ENCODE measurements around the gene HPSE2. TPM values are rescaled to one million over a fixed set of nuclear protein-coding genes. Genes with fewer than 3 reads are reported as not detected.

Gene HPSE2
- total RNA-seq, 1 experiment from 2014 or later = 0.05 TPM

GRCh38 chr10:98619446-98619845 is 616.2 kb downstream of the HPSE2 start:
- DNase-seq (ENCODE audit: low read depth, low spot score) (no peak), ATAC-seq (no peak)
- no peaks in the 10 kb centered on the region for H3K79me2 ChIP-seq (ENCODE audit: insufficient read depth, low read length)
- no peaks in the 10 kb centered on the region for H4K20me1 ChIP-seq (ENCODE audit: insufficient read depth)
- TF ChIP-seq SRF (IDR thresholded peaks at IDR 0.05; ENCODE audit: low read depth) (no peak), ELF1 (IDR thresholded peaks at IDR 0.05; ENCODE audit: borderline replicate concordance, low read depth) (no peak), ZBTB33 (IDR thresholded peaks at IDR 0.05; ENCODE audit: extremely low read depth, insufficient replicate concordance, low read length) (no peak), CBX3 (IDR thresholded peaks at IDR 0.05; ENCODE audit: low read depth) (no peak), RAD21 (IDR thresholded peaks at IDR 0.05; ENCODE audit: low read depth) (no peak), EGR1 (IDR thresholded peaks at IDR 0.05; ENCODE audit: low read depth) (no peak), POLR2A (IDR thresholded peaks at IDR 0.05; ENCODE audit: borderline replicate concordance, extremely low read depth, insufficient read depth, insufficient read length) (no peak), ZNF274 (IDR thresholded peaks at IDR 0.05; ENCODE audit: low read depth, low read length) (no peak), SP1 (IDR thresholded peaks at IDR 0.05; ENCODE audit: low read depth) (no peak), FOSL1 (IDR thresholded peaks at IDR 0.05; ENCODE audit: low read depth) (no peak), CEBPB (IDR thresholded peaks at IDR 0.05; ENCODE audit: low read depth) (no peak), REST (IDR thresholded peaks at IDR 0.05; ENCODE audit: low read depth) (no peak), POLR2AphosphoS5 (IDR thresholded peaks at IDR 0.05; ENCODE audit: low read depth, low read length) (no peak), TCF7L2 (IDR thresholded peaks at IDR 0.05; ENCODE audit: borderline replicate concordance, extremely low read depth, insufficient read depth, insufficient read length) (no peak), SIN3A (IDR thresholded peaks at IDR 0.05; ENCODE audit: low read depth) (no peak), YY1 (IDR thresholded peaks at IDR 0.05; ENCODE audit: extremely low read depth, insufficient replicate concordance, low read depth, low read length) (no peak)
- H3K9me2 ChIP-seq (ENCODE audit: insufficient read depth) = no peaks in the 10 kb centered on the region
- no peaks in the 10 kb centered on the region for H3K9me3 ChIP-seq (ENCODE audit: control insufficient read depth in 1 of 2, insufficient read depth in 1 of 2, low read depth in 1 of 2, low read length in 2 of 2)
- ChIA-PET CTCF (no interaction called here), POLR2A (no interaction called here), RAD21 (ENCODE audit: low non-redundant PET in 1 of 2, low total read pairs in 2 of 2, uncharacterized antibody in 2 of 2, unreplicated experiment in 2 of 2) (no interaction called here)
- no TSS peak for BruUV-seq (replicated peaks)
- H3K4me2 ChIP-seq (ENCODE audit: low read length) = no peak overlapping the region
- H3K4me1 ChIP-seq (ENCODE audit: control insufficient read depth in 1 of 2, insufficient read depth in 2 of 2, low read length in 2 of 2) = no peaks in the 10 kb centered on the region
- no peak overlapping the region for H3K4me3 ChIP-seq (replicated peaks in 1 of 2; ENCODE audit: low read depth in 1 of 2, low read length in 2 of 2)
- H2AFZ ChIP-seq (ENCODE audit: low read depth, low read length, poor library complexity, severe bottlenecking) = no peak overlapping the region
- no peak overlapping the region for H3K9ac ChIP-seq (ENCODE audit: low read length)
- no peaks in the 10 kb centered on the region for H3K36me3 ChIP-seq (ENCODE audit: control insufficient read depth in 1 of 2, insufficient read depth in 2 of 2, low read length in 2 of 2)
- H3K27me3 ChIP-seq (ENCODE audit: insufficient read depth, low read length) = peaks cover 31% of the 10 kb centered on the region
- H3K27ac ChIP-seq (ENCODE audit: low read depth, low read length) = no peak overlapping the region
- intact Hi-C loops (cut with micrococcal nuclease) = no loop called here

Measured in HCT116 (cell line).